K562 (cell line): Measurements from ENCODE around the gene VSIG2. TPM values are rescaled to one million over a fixed set of nuclear protein-coding genes. Genes with fewer than 3 reads are reported as not detected.

Experiments used
- DDX20 ChIP-seq: fragments of 450-650 bp; IDR thresholded peaks from 2 replicates; pipeline ENCODE4 v1.6.1; 2016; ENCODE audit warnings: missing genetic modification characterization, low read depth, mild to moderate bottlenecking, missing compliant biosample characterization, moderate library complexity
- E2F6 ChIP-seq, 2 experiments: IDR thresholded peaks; 2 replicates each; pipeline ENCODE4 v1.6.1; 2011; ENCODE audit warnings: borderline replicate concordance in 1 of 2, control low read depth in 1 of 2, low read depth in 1 of 2, low read length in 1 of 2, mild to moderate bottlenecking in 1 of 2, mixed read lengths in 1 of 2, moderate library complexity in 1 of 2; ENCODE audit not compliant: insufficient read depth in 1 of 2, insufficient read length in 1 of 2, poor library complexity in 1 of 2, severe bottlenecking in 1 of 2; ENCODE audit errors: extremely low read depth in 1 of 2
- EHMT2 ChIP-seq: fragments of 450-650 bp; IDR thresholded peaks from 2 replicates; pipeline ENCODE4 v1.6.1; 2018; ENCODE audit warnings: antibody characterized with exemption
- ELF1 ChIP-seq: fragments of 200-800 bp; sonication (Bioruptor generic); IDR thresholded peaks from 2 replicates; pipeline ENCODE4 v1.6.1; 2016; ENCODE audit warnings: missing genetic modification characterization, missing compliant biosample characterization
- ESRRA ChIP-seq: fragments of 450-650 bp; IDR thresholded peaks from 2 replicates; pipeline ENCODE4 v1.6.1; 2014; ENCODE audit warnings: low read depth, mild to moderate bottlenecking, moderate library complexity, borderline replicate concordance
- L3MBTL2 ChIP-seq: fragments of 450-650 bp; IDR thresholded peaks from 2 replicates; pipeline ENCODE4 v1.6.1; 2016; ENCODE audit warnings: mild to moderate bottlenecking, moderate library complexity
- MAX ChIP-seq: sonication (generic); formaldehyde crosslinking; IDR thresholded peaks from 2 replicates; pipeline ENCODE4 v1.9.0; 2022; ENCODE audit warnings: mild to moderate bottlenecking, missing genetic modification reagents
- NCOA6 ChIP-seq: fragments of 450-650 bp; IDR thresholded peaks from 2 replicates; pipeline ENCODE4 v1.6.1; 2017; ENCODE audit warnings: mild to moderate bottlenecking
- NR2C2 ChIP-seq, 2 experiments: fragments of 200-800 bp in 1 of 2; sonication (Bioruptor generic) in 1 of 2; sonication (generic) in 1 of 2; formaldehyde crosslinking in 1 of 2; IDR thresholded peaks; 2 replicates each; pipeline versions ENCODE4 v1.6.1 to v1.8.0; 2016 to 2022; ENCODE audit warnings: mild to moderate bottlenecking in 1 of 2, missing compliant biosample characterization in 1 of 2, missing genetic modification characterization in 1 of 2, missing genetic modification reagents in 1 of 2
- RCOR1 ChIP-seq, 2 experiments: IDR thresholded peaks; 2 replicates each; pipeline ENCODE4 v1.6.1; 2012; ENCODE audit warnings: low read depth in 2 of 2, low read length in 2 of 2, borderline replicate concordance in 1 of 2, improper control_type of control experiment in 1 of 2
- SMAD4 ChIP-seq: fragments of 250-450 bp; sonication (Bioruptor Pico); conservative IDR thresholded peaks from 2 replicates; pipeline ENCODE4 v1.8.0; 2021; ENCODE audit warnings: inconsistent platforms, mild to moderate bottlenecking, moderate library complexity
- SMARCA5 ChIP-seq: fragments of 450-650 bp; IDR thresholded peaks from 2 replicates; pipeline ENCODE4 v1.6.1; 2016
- SUPT5H ChIP-seq: fragments of 450-650 bp; IDR thresholded peaks from 2 replicates; pipeline ENCODE4 v1.6.1; 2016
- TAL1 ChIP-seq: fragments of 450-650 bp; IDR thresholded peaks from 2 replicates; pipeline ENCODE4 v1.6.1; 2016; ENCODE audit warnings: mild to moderate bottlenecking
- TBL1XR1 ChIP-seq, 2 experiments: IDR thresholded peaks; 2 replicates each; pipeline ENCODE4 v1.6.1; 2012; ENCODE audit warnings: improper control_type of control experiment in 2 of 2, low read length in 2 of 2, mild to moderate bottlenecking in 1 of 2
- TCF3 ChIP-seq: sonication (generic); formaldehyde crosslinking; IDR thresholded peaks from 2 replicates; pipeline ENCODE4 v1.4.0; 2020; ENCODE audit warnings: mild to moderate bottlenecking, missing genetic modification reagents
- U2AF1 ChIP-seq: fragments of 200-400 bp; formaldehyde crosslinking; optimal IDR thresholded peaks from 2 replicates; pipeline ENCODE3; 2017; ENCODE audit warnings: mild to moderate bottlenecking, low read depth, low read length, moderate library complexity
- XRCC4 ChIP-seq: IDR thresholded peaks from one replicate; pipeline ENCODE4 v1.6.1; 2011; ENCODE audit not compliant: insufficient read depth, insufficient read length; ENCODE audit errors: extremely low read depth
- ZNF12 ChIP-seq: sonication (generic); formaldehyde crosslinking; IDR thresholded peaks from 2 replicates; pipeline ENCODE4 v1.4.0; 2020; ENCODE audit warnings: mild to moderate bottlenecking, missing genetic modification reagents
- ZNF699 ChIP-seq: fragments of 250-450 bp; sonication (Bioruptor Pico); IDR thresholded peaks from 2 replicates; pipeline ENCODE4 v1.8.0; 2021; ENCODE audit warnings: mild to moderate bottlenecking, moderate library complexity; ENCODE audit not compliant: insufficient replicate concordance
- polyA plus RNA-seq, 8 experiments: library from polyadenylated mRNA; depleted of rRNA in 4 of 8; stranded (reverse) in 5 of 8; unstranded in 3 of 8; fragments of >200 nt; fragmentation: Nextera tagmentation in 2 of 8; fragmentation: Illumina TruSeq in 1 of 8; extraction: Ambion mirVana in 2 of 8; extraction: Trizol in 1 of 8; gene quantifications; 2 replicates each; pipeline versions ENCODE4 v1.2.1 to v1.2.3, GENCODE V29; 2011 to 2014; ENCODE audit warnings: inconsistent platforms in 1 of 8, missing spikeins in 1 of 8
- total RNA-seq, 7 experiments: library from RNA; depleted of rRNA in 6 of 7; stranded (reverse); fragments of >200 nt in 6 of 7; fragmentation: Illumina TruSeq in 2 of 7; extraction: Trizol in 2 of 7; gene quantifications; 2 replicates each; pipeline versions ENCODE4 v1.2.1 to v1.2.3, GENCODE V29; 2011 to 2021; ENCODE audit warnings: low replicate concordance in 1 of 7
- TF ChIP-seq, protein P1 (sequence below), 2 experiments: IDR thresholded peaks; 2 replicates each; pipeline ENCODE4 v1.6.1; 2012; ENCODE audit warnings: improper control_type of control experiment in 2 of 2, low read depth in 2 of 2, low read length in 2 of 2, borderline replicate concordance in 1 of 2
- TF ChIP-seq, protein P2 (sequence below): fragments of 450-650 bp; formaldehyde crosslinking; IDR thresholded peaks from 2 replicates; pipeline ENCODE4 v1.4.0; 2020; ENCODE audit warnings: mild to moderate bottlenecking, mixed read lengths

Gene VSIG2
- total and polyA plus RNA-seq, 9 of the 15 experiments (the other 6 are each of a cell fraction or from before 2014, with no cell fraction given): not detected

GRCh38 chr11:124800226-124800929 lies 48.3 kb upstream of the VSIG2 start, which contains the start of gene MSANTD2 (continued):
- peak; percentile 56 to 98; a peak in 3 of 4 replicates for TF ChIP-seq RCOR1 (IDR thresholded peaks at IDR 0.05; ENCODE audit: borderline replicate concordance in 1 of 2, low read depth in 2 of 2, low read length in 2 of 2)
- TF ChIP-seq DDX20 (tag): no peak
- TF ChIP-seq EHMT2: peak; percentile 46; the same call in 1 of the 2 replicates
- TF ChIP-seq, protein P1, sequence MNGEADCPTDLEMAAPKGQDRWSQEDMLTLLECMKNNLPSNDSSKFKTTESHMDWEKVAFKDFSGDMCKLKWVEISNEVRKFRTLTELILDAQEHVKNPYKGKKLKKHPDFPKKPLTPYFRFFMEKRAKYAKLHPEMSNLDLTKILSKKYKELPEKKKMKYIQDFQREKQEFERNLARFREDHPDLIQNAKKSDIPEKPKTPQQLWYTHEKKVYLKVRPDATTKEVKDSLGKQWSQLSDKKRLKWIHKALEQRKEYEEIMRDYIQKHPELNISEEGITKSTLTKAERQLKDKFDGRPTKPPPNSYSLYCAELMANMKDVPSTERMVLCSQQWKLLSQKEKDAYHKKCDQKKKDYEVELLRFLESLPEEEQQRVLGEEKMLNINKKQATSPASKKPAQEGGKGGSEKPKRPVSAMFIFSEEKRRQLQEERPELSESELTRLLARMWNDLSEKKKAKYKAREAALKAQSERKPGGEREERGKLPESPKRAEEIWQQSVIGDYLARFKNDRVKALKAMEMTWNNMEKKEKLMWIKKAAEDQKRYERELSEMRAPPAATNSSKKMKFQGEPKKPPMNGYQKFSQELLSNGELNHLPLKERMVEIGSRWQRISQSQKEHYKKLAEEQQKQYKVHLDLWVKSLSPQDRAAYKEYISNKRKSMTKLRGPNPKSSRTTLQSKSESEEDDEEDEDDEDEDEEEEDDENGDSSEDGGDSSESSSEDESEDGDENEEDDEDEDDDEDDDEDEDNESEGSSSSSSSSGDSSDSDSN (IDR thresholded peaks at IDR 0.05; ENCODE audit: borderline replicate concordance in 1 of 2, low read depth in 2 of 2, low read length in 2 of 2): peak in 1 of 2 experiments; percentile 19; a peak in 1 of 4 replicates
- TF ChIP-seq SMAD4 (CRISPR knock-in tag): 0 out of 2 replicates have a peak, but pooled peaks have one; percentile 31
- peak; percentile 69 for TF ChIP-seq L3MBTL2
- no peak for TF ChIP-seq ZNF699 (CRISPR knock-in tag)
- no peak for TF ChIP-seq SMARCA5
- no peak for TF ChIP-seq ZNF12
- TF ChIP-seq NR2C2 (CRISPR knock-in tag; IDR thresholded peaks at IDR 0.05): 0 out of 2 replicates have a peak, but pooled peaks have one; percentile 43
- peak; percentile 49; the same call in 1 of the 2 replicates for TF ChIP-seq NR2C2 (tag; IDR thresholded peaks at IDR 0.05)
- TF ChIP-seq NCOA6: peak; percentile 49; the same call in 1 of the 2 replicates
- TF ChIP-seq ESRRA: peak; percentile 65; the same call in 1 of the 2 replicates
- TF ChIP-seq SUPT5H: peak; percentile 80
- TF ChIP-seq, protein P2, sequence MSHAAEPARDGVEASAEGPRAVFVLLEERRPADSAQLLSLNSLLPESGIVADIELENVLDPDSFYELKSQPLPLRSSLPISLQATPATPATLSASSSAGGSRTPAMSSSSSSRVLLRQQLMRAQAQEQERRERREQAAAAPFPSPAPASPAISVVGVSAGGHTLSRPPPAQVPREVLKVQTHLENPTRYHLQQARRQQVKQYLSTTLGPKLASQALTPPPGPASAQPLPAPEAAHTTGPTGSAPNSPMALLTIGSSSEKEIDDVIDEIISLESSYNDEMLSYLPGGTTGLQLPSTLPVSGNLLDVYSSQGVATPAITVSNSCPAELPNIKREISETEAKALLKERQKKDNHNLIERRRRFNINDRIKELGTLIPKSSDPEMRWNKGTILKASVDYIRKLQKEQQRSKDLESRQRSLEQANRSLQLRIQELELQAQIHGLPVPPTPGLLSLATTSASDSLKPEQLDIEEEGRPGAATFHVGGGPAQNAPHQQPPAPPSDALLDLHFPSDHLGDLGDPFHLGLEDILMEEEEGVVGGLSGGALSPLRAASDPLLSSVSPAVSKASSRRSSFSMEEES (CRISPR knock-in tag): no peak
- TF ChIP-seq TCF3 (CRISPR knock-in tag): peak; percentile 28; the same call in 1 of the 2 replicates
- TF ChIP-seq TBL1XR1 (IDR thresholded peaks at IDR 0.05; ENCODE audit: low read length in 2 of 2): peak in 1 of 2 experiments; percentile 11; a peak in 1 of 4 replicates
- no peak for TF ChIP-seq TAL1
- peak; percentile 68 for TF ChIP-seq ELF1 (tag)
- peak; percentile 8 for TF ChIP-seq U2AF1
- TF ChIP-seq MAX: no peak; the same call in 1 of the 2 replicates
- TF ChIP-seq E2F6 (IDR thresholded peaks at IDR 0.05; ENCODE audit: borderline replicate concordance in 1 of 2, extremely low read depth in 1 of 2, insufficient read depth in 1 of 2, insufficient read length in 1 of 2, low read depth in 1 of 2, low read length in 1 of 2, poor library complexity in 1 of 2, severe bottlenecking in 1 of 2): peak; percentile 30 to 51
- no peak for TF ChIP-seq XRCC4
